Upper lobe of right lung (tissue), 1 donor: ENCODE results near the gene ADGRG1. TPM values are rescaled to one million over a fixed set of nuclear protein-coding genes. Genes with fewer than 3 reads are reported as not detected.

ENCODE experiments used
- ATAC-seq: fragments of 200-7000 bp; cut with Tn5 transposase; one replicate; pipeline ENCODE4 v1.9.1; 2020; ENCODE audit warnings: mild to moderate bottlenecking, moderate library complexity
- DNase-seq: peaks from one replicate; pipeline ENCODE4 v3.0.0-alpha.2; 2020
- H3K27ac ChIP-seq: fragments of 200-600 bp; one replicate; pipeline ENCODE4 v1.8.0; 2022
- H3K27me3 ChIP-seq: fragments of 200-600 bp; one replicate; pipeline ENCODE4 v1.8.0; 2022; ENCODE audit warnings: mild to moderate bottlenecking
- H3K36me3 ChIP-seq: fragments of 200-600 bp; one replicate; pipeline ENCODE4 v1.8.0; 2022
- H3K4me1 ChIP-seq: fragments of 200-600 bp; one replicate; pipeline ENCODE4 v1.8.0; 2022
- H3K4me3 ChIP-seq: fragments of 200-600 bp; one replicate; pipeline ENCODE4 v1.8.0; 2022; ENCODE audit warnings: mild to moderate bottlenecking
- H3K9me3 ChIP-seq: fragments of 200-600 bp; one replicate; pipeline ENCODE4 v1.8.0; 2022
- CTCF ChIP-seq: fragments of 200-600 bp; IDR thresholded peaks from one replicate; pipeline ENCODE4 v1.8.0; 2022; ENCODE audit warnings: antibody characterized with exemption
- intact Hi-C: fragments of 100-400 bp; cut with DNase I; formaldehyde crosslinking; loops from one replicate; pipeline ENCODE4 v1.11.0; 2022
- total RNA-seq: library from RNA; stranded (reverse); fragmentation: NEBNext Ultra II Directional; extraction: Animal tissue kit (Norgen Biotek cat#: 25700); gene quantifications from one replicate; pipeline ENCODE4 v1.2.1, GENCODE V29; 2021
- donor health status: DM: no; HTN: yes; CAD: no; lungs with severe emphysema.

Gene ADGRG1
- total RNA-seq, 1 donor from 2014 or later = 66.9 TPM

GRCh38 chr16:57664662-57665025 lies 36.2 kb downstream of the ADGRG1 start:
- Histone ChIP-seq H3K36me3 (peaks cover 7% of the 10 kb centered on the region), H3K9me3 (no peaks in the 10 kb centered on the region), H3K27ac (no peak overlapping the region), H3K27me3 (no peaks in the 10 kb centered on the region), H3K4me1 (no peaks in the 10 kb centered on the region), H3K4me3 (no peak overlapping the region)
- DNase-seq (no peak), ATAC-seq (no peak)
- TF ChIP-seq CTCF = no peak
- intact Hi-C loops = no loop called here

- Histone ChIP-seq H3K27me3 (no peaks in the 10 kb centered on the region), H3K27ac (no peak overlapping the region), H3K4me1 (no peaks in the 10 kb centered on the region), H3K36me3 (peaks cover 7% of the 10 kb centered on the region), H3K9me3 (no peaks in the 10 kb centered on the region), H3K4me3 (no peak overlapping the region)
- no peak for DNase-seq
- intact Hi-C loops = no loop called here
- no peak for TF ChIP-seq CTCF
- no peak for ATAC-seq
Measured at GRCh38 chr16:57665541-57665940, 37.1 kb downstream of the ADGRG1 start.

GRCh38 chr16:57666353-57667047 lies 38.1 kb downstream of the ADGRG1 start:
- DNase-seq = no peak
- no peaks in the 10 kb centered on the region for H3K4me1 ChIP-seq
- no peaks in the 10 kb centered on the region for H3K9me3 ChIP-seq
- no peak overlapping the region for H3K4me3 ChIP-seq
- ATAC-seq = no peak
- H3K36me3 ChIP-seq = peaks cover 7% of the 10 kb centered on the region
- TF ChIP-seq CTCF = no peak
- no peaks in the 10 kb centered on the region for H3K27me3 ChIP-seq
- intact Hi-C loops = no loop called here
- no peak overlapping the region for H3K27ac ChIP-seq

- DNase-seq (no peak), ATAC-seq (peak; percentile 1)
- no peak for TF ChIP-seq CTCF
- intact Hi-C loops = no loop called here
- no peak overlapping the region for H3K27ac ChIP-seq
- H3K36me3 ChIP-seq = peaks cover under 1% of the 10 kb centered on the region
- H3K4me3 ChIP-seq = no peak overlapping the region
- H3K4me1 ChIP-seq = no peaks in the 10 kb centered on the region
- H3K9me3 ChIP-seq = no peaks in the 10 kb centered on the region
- no peaks in the 10 kb centered on the region for H3K27me3 ChIP-seq
Measured at GRCh38 chr16:57667048-57667525, 38.7 kb downstream of the ADGRG1 start.

- intact Hi-C loops = no loop called here
- Histone ChIP-seq H3K4me3 (no peak overlapping the region), H3K27me3 (no peaks in the 10 kb centered on the region), H3K27ac (no peak overlapping the region), H3K9me3 (no peaks in the 10 kb centered on the region), H3K36me3 (no peaks in the 10 kb centered on the region), H3K4me1 (no peaks in the 10 kb centered on the region)
- DNase-seq (peak; percentile 78), ATAC-seq (peak; percentile 79)
- no peak for TF ChIP-seq CTCF
Measured at GRCh38 chr16:57667526-57668262, 39.3 kb downstream of the ADGRG1 start.
